Subcutaneous abdominal adipose tissue (tissue), 5 donors: ENCODE data around the gene DCD.
"Not testable (repeated sequence)": the region's sequence is repeated elsewhere in the genome, so short reads cannot be mapped to it uniquely, and the experiment has no call there.

Experiments used
- H3K27ac ChIP-seq: one replicate; pipeline ENCODE4 v1.7.0; 2013; ENCODE audit warnings: low read depth, mild to moderate bottlenecking, inconsistent platforms, low read length, moderate library complexity
- H3K27me3 ChIP-seq, 5 donors: one replicate each; pipeline ENCODE4 v1.7.0; 2013; ENCODE audit warnings: low read length in 5 of 5, inconsistent platforms in 1 of 5; ENCODE audit not compliant: control insufficient read depth in 5 of 5, insufficient read depth in 4 of 5
- H3K36me3 ChIP-seq, 5 donors: one replicate each; pipeline ENCODE4 v1.7.0; 2013; ENCODE audit warnings: low read length in 5 of 5; ENCODE audit not compliant: control insufficient read depth in 5 of 5, insufficient read depth in 5 of 5
- H3K4me1 ChIP-seq, 5 donors: one replicate each; pipeline ENCODE4 v1.7.0; 2013; ENCODE audit warnings: low read length in 5 of 5, mild to moderate bottlenecking in 3 of 5, moderate library complexity in 1 of 5; ENCODE audit not compliant: control insufficient read depth in 5 of 5, insufficient read depth in 5 of 5
- H3K4me3 ChIP-seq, 5 donors: one replicate each; pipeline ENCODE4 v1.7.0; 2013; ENCODE audit warnings: low read length in 5 of 5, low read depth in 1 of 5
- H3K9ac ChIP-seq, 5 donors: one replicate each; pipeline ENCODE4 v1.7.0; 2013; ENCODE audit warnings: low read length in 5 of 5, mild to moderate bottlenecking in 4 of 5, moderate library complexity in 3 of 5
- H3K9me3 ChIP-seq, 5 donors: one replicate each; pipeline ENCODE4 v1.7.0; 2013; ENCODE audit warnings: low read length in 5 of 5; ENCODE audit not compliant: control insufficient read depth in 5 of 5
- donor health status: healthy.
- donor health status: healthy.
- donor health status: healthy.
- donor health status: healthy.
- donor health status: healthy.

The DCD gene

GRCh38 chr12:54657105-54657607, 9.0 kb upstream of the DCD start:
- Histone ChIP-seq H3K36me3 (no peaks in the 10 kb centered on the region), H3K9ac (no peak overlapping the region), H3K4me3 (no peak overlapping the region), H3K27ac (no peak overlapping the region), H3K4me1 (no peaks in the 10 kb centered on the region), H3K27me3 (peaks cover 0 to 13% (median 5%) of the 10 kb centered on the region in 5 donors), H3K9me3 (no peaks in the 10 kb centered on the region)

- H3K4me3 ChIP-seq: no peak overlapping the region
- no peaks in the 10 kb centered on the region for H3K36me3 ChIP-seq
- H3K9ac ChIP-seq: no peak overlapping the region
- H3K27me3 ChIP-seq: peaks cover 0 to 13% (median 7%) of the 10 kb centered on the region in 5 donors
- H3K9me3 ChIP-seq: no peaks in the 10 kb centered on the region
- H3K4me1 ChIP-seq: no peaks in the 10 kb centered on the region
- no peak overlapping the region for H3K27ac ChIP-seq
Observed at GRCh38 chr12:54654926-54655325, 6.8 kb upstream of the DCD start.

- no peaks in the 10 kb centered on the region for H3K4me1 ChIP-seq
- no peaks in the 10 kb centered on the region for H3K36me3 ChIP-seq
- no peak overlapping the region for H3K4me3 ChIP-seq
- H3K27ac ChIP-seq: no peak overlapping the region
- H3K9ac ChIP-seq: no peak overlapping the region
- no peaks in the 10 kb centered on the region for H3K9me3 ChIP-seq
- H3K27me3 ChIP-seq: peaks cover 0 to 6% (median 2%) of the 10 kb centered on the region in 5 donors
Observed at GRCh38 chr12:54653025-54653424, 4.9 kb upstream of the DCD start.

DNA sequence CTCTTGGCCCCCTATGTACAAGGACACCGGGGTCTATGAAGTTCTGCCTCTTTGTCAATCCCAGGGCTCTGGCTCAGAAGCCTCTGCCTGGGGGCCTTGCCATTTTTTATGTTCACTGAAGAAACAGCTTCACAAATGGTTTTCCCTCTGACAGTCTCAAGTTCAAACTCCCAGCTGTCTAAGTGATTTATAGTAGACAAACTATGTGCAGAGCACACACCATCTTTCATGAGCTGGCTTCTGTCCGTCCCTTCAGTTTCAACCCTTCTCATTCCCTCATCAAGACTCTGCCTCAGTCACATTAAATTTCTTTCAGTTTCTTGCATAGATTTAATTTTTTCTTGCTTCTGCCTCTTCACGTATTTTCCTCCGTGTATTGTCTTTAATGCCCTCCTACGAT, 2.7 kb upstream of the DCD start:
- no peaks in the 10 kb centered on the region for H3K36me3 ChIP-seq
- H3K27ac ChIP-seq: no peak overlapping the region
- H3K4me1 ChIP-seq: no peaks in the 10 kb centered on the region
- H3K4me3 ChIP-seq: no peak overlapping the region
- H3K27me3 ChIP-seq: peaks cover 0 to 5% (median under 1%) of the 10 kb centered on the region in 5 donors
- no peak overlapping the region for H3K9ac ChIP-seq
- no peaks in the 10 kb centered on the region for H3K9me3 ChIP-seq

DNA sequence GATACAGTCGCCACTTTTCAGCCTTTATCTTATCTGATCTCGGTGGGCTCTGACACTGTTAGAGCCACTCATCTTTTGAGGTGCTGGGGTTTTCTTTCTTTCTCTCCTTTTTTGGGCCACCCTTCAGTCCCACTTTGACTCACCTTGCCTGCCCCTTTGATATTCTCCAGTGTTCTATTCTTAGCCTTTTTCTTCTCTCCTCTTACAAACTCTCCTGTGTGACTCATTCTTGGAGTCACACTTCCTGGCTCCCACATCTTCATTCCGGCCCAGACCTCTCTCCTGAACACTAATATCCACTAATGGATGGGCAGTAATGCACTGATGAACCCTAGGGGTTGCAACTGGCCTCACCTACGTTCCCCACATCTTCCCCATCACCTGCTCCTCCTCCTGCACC, 2.2 kb upstream of the DCD start:
- Histone ChIP-seq H3K27ac (no peak overlapping the region), H3K4me1 (no peaks in the 10 kb centered on the region), H3K9me3 (no peaks in the 10 kb centered on the region), H3K4me3 (no peak overlapping the region), H3K9ac (no peak overlapping the region), H3K36me3 (no peaks in the 10 kb centered on the region), H3K27me3 (peaks cover 0 to 8% (median 3%) of the 10 kb centered on the region in 5 donors)

DNA sequence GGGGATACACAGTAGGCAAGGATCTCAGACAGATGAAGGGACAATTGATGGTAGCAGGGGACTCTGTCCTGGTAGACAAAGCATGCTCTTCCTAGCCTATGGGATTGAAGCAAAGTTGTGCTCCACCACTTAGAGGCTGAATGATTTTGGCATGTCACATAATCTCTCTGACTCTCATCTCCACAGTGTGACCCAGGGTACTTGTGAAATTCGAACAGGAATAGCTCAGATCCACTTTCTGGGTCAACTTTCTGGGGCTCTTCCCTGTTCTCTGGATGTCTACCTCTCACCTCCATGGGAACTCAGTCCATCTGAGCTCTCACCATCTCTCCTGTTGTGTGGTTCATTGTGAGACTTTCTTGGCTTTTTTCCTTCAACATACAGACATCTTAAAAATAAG, 1.7 kb upstream of the DCD start:
- no peak overlapping the region for H3K4me3 ChIP-seq
- H3K36me3 ChIP-seq: no peaks in the 10 kb centered on the region
- H3K27ac ChIP-seq: no peak overlapping the region
- H3K27me3 ChIP-seq: peaks cover 0 to 9% (median 4%) of the 10 kb centered on the region in 5 donors
- no peaks in the 10 kb centered on the region for H3K9me3 ChIP-seq
- H3K4me1 ChIP-seq: no peaks in the 10 kb centered on the region
- no peak overlapping the region for H3K9ac ChIP-seq

DNA sequence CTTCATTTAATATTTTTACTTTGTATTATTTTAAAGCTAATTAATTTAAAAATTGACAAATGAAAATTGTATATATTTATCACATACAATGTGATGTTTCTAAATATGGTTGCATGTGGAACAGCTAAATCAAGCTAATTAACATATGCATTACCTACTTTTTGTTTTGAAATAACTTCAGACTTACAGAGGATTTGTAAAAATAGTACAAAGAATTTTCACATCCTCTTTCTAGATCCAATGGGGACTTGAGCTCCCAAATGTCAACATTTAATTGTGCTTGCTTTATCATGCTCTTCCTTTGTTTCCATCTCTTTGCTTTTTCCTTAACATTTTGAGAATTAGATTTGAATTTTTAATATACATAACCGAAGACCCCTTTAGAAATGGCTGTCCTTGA, 6.6 kb downstream of the DCD start:
- Histone ChIP-seq H3K9ac (no peak overlapping the region), H3K27ac (no peak overlapping the region), H3K9me3 (peaks cover 0 to 3% (median 0%) of the 10 kb centered on the region in 5 donors), H3K27me3 (peaks cover 0 to 7% (median 4%) of the 10 kb centered on the region in 5 donors), H3K36me3 (no peaks in the 10 kb centered on the region), H3K4me3 (no peak overlapping the region), H3K4me1 (no peaks in the 10 kb centered on the region)

- H3K4me3 ChIP-seq: no peak overlapping the region
- no peaks in the 10 kb centered on the region for H3K36me3 ChIP-seq
- H3K9me3 ChIP-seq: peaks cover 0 to 3% (median 0%) of the 10 kb centered on the region in 5 donors
- no peaks in the 10 kb centered on the region for H3K4me1 ChIP-seq
- no peak overlapping the region for H3K27ac ChIP-seq
- H3K27me3 ChIP-seq: peaks cover 0 to 7% (median 4%) of the 10 kb centered on the region in 5 donors
- no peak overlapping the region for H3K9ac ChIP-seq
Observed at GRCh38 chr12:54641089-54641488, 7.1 kb downstream of the DCD start.

DNA sequence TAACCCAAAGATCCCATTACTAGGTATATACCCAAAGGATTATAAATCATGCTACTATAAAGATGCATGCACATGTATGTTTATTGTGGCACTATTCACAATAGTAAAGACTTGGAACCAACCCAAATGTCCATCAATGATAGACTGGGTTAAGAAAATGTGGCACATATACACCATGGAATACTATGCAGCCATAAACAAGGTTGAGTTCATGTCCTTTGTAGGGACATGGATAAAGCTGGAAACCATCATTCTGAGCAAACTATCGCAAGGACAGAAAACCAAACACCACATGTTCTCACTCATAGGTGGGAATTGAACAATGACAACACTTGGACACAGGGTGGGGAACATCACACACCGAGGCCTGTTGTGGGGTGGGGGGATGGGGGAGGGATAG, 9.1 kb downstream of the DCD start:
- not testable (repeated sequence) for H3K4me1 ChIP-seq, H3K27ac ChIP-seq, H3K36me3 ChIP-seq, H3K4me3 ChIP-seq, H3K27me3 ChIP-seq, H3K9me3 ChIP-seq, H3K9ac ChIP-seq

GRCh38 chr12:54634795-54635194, 13.4 kb downstream of the DCD start, which contains the start of gene LACRT:
Gene LACRT, minus strand, starts transcription at chr12:54634895. Its CDS starts 54 bp downstream, at chr12:54634841.
- Histone ChIP-seq H3K27me3 (peaks cover 0 to 8% (median 0%) of the 10 kb centered on the region in 5 donors), H3K4me1 (no peaks in the 10 kb centered on the region), H3K27ac (no peak within 1 kb of the TSS), H3K9ac (no peak within 1 kb of the TSS), H3K36me3 (no peaks in the 10 kb centered on the region), H3K9me3 (peaks cover 0 to 3% (median 0%) of the 10 kb centered on the region in 5 donors), H3K4me3 (no peak within 1 kb of the TSS)
